Astrocyte (in vitro differentiated cells and primary cell): Measurements from ENCODE around the gene ZNF407. TPM values are rescaled to one million over a fixed set of nuclear protein-coding genes. Genes with fewer than 3 reads are reported as not detected.
A peak's percentile ranks its signal among the peaks of the same experiment; 100 is the strongest.

Experiments used
- DNase-seq: peaks from one replicate; pipeline ENCODE4 v3.0.0-alpha.2; 2010; ENCODE audit warnings: low read depth
- FAIRE-seq: peaks from 2 replicates; lab custom pipeline; 2011; peaks lifted over from hg19 to GRCh38; lab: Jason Lieb, UNC
- H2AFZ ChIP-seq: 2 replicates; pipeline ENCODE4 v1.6.0; 2012; ENCODE audit warnings: low read depth, low read length, inconsistent platforms
- H3K27ac ChIP-seq: 2 replicates; pipeline ENCODE4 v1.5.1; 2011; ENCODE audit warnings: low read depth, low read length, inconsistent platforms
- H3K27me3 ChIP-seq: 2 replicates; pipeline ENCODE4 v1.6.0; 2011; ENCODE audit warnings: low read length, inconsistent platforms; ENCODE audit not compliant: insufficient read depth
- H3K36me3 ChIP-seq: 2 replicates; pipeline ENCODE4 v1.5.1; 2011; ENCODE audit warnings: low read length, inconsistent platforms; ENCODE audit not compliant: insufficient read depth
- H3K4me1 ChIP-seq: 2 replicates; pipeline ENCODE4 v1.5.1; 2011; ENCODE audit warnings: low read length, inconsistent platforms; ENCODE audit not compliant: insufficient read depth
- H3K4me2 ChIP-seq: 2 replicates; pipeline ENCODE4 v1.6.0; 2012; ENCODE audit warnings: low read length, inconsistent platforms
- H3K4me3 ChIP-seq: 2 replicates; pipeline ENCODE4 v1.5.1; 2011; ENCODE audit warnings: low read depth, mild to moderate bottlenecking, low read length, inconsistent platforms; ENCODE audit not compliant: insufficient read depth
- H3K79me2 ChIP-seq: 2 replicates; pipeline ENCODE4 v1.6.0; 2012; ENCODE audit warnings: mild to moderate bottlenecking, low read length, inconsistent platforms; ENCODE audit not compliant: insufficient read depth
- H3K9ac ChIP-seq: 2 replicates; pipeline ENCODE4 v1.6.0; 2012; ENCODE audit warnings: mild to moderate bottlenecking, low read length, inconsistent platforms
- H3K9me3 ChIP-seq: 2 replicates; pipeline ENCODE4 v1.5.1; 2012; ENCODE audit warnings: low read depth, mild to moderate bottlenecking, low read length, inconsistent platforms; ENCODE audit not compliant: insufficient read depth
- H4K20me1 ChIP-seq: 2 replicates; pipeline ENCODE4 v1.6.0; 2012; ENCODE audit warnings: low read length, inconsistent platforms; ENCODE audit not compliant: insufficient read depth
- H3K27ac Mint-ChIP-seq: one replicate; pipeline ENCODE4 v1.8.0; 2021; ENCODE audit warnings: mild to moderate bottlenecking, mixed read lengths; ENCODE audit not compliant: unreplicated experiment
- H3K27me3 Mint-ChIP-seq: one replicate; pipeline ENCODE4 v1.8.0; 2021; ENCODE audit warnings: low read depth, mixed read lengths; ENCODE audit not compliant: unreplicated experiment
- H3K36me3 Mint-ChIP-seq: one replicate; pipeline ENCODE4 v1.8.0; 2021; ENCODE audit warnings: low read depth, mixed read lengths; ENCODE audit not compliant: unreplicated experiment
- H3K4me1 Mint-ChIP-seq: one replicate; pipeline ENCODE4 v1.8.0; 2021; ENCODE audit warnings: low read depth, mixed read lengths; ENCODE audit not compliant: unreplicated experiment
- H3K4me3 Mint-ChIP-seq: one replicate; pipeline ENCODE4 v1.8.0; 2021; ENCODE audit warnings: mild to moderate bottlenecking, moderate library complexity, mixed read lengths; ENCODE audit not compliant: unreplicated experiment
- H3K9me3 Mint-ChIP-seq: one replicate; pipeline ENCODE4 v1.8.0; 2021; ENCODE audit warnings: mild to moderate bottlenecking, mixed read lengths; ENCODE audit not compliant: unreplicated experiment
- CTCF ChIP-seq: IDR thresholded peaks from 2 replicates; pipeline ENCODE4 v1.5.1; 2011; ENCODE audit warnings: low read depth, mild to moderate bottlenecking, inconsistent platforms, low read length, moderate library complexity; ENCODE audit not compliant: insufficient read depth
- EZH2 ChIP-seq: IDR thresholded peaks from 2 replicates; pipeline ENCODE4 v1.6.1; 2012; ENCODE audit warnings: mild to moderate bottlenecking, low read length, inconsistent platforms; ENCODE audit not compliant: insufficient read depth
- total RNA-seq: library from RNA; stranded (reverse); gene quantifications from 2 replicates; pipeline ENCODE4 v1.2.1, GENCODE V29; 2021

Gene ZNF407
- total RNA-seq, 1 donor from 2014 or later = 13.8 TPM

DNA sequence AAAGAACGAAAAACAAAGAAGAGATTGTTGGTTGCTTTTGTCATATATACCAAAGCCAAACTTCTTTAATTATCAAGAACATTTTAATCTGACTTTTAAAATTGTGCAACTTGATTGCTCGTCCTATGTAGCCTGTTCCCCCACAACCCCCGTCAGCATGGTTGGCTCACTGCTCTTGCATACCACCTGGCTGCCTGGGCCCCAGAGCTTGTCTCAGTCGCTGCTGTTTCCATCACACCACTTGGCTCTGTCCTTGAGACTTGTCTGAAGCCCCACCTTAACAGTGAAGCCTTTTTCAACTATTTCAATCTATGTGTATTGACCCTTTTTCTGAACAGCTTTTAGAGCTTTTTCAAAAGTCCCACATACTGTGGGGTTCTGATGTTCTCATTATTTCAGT is 270.8 kb downstream of the ZNF407 start:
- no peaks in the 10 kb centered on the region for H3K27me3 Mint-ChIP-seq
- H3K9ac ChIP-seq = no peak overlapping the region
- no peak overlapping the region for H3K27ac ChIP-seq
- no peaks in the 10 kb centered on the region for H3K27me3 ChIP-seq
- DNase-seq (no peak), FAIRE-seq (no peak)
- H3K4me3 ChIP-seq = no peak overlapping the region
- H3K36me3 ChIP-seq = no peaks in the 10 kb centered on the region
- H3K4me2 ChIP-seq = no peak overlapping the region
- peaks cover 9% of the 10 kb centered on the region for H3K4me1 ChIP-seq
- peaks cover 15% of the 10 kb centered on the region for H3K4me1 Mint-ChIP-seq
- H3K9me3 Mint-ChIP-seq = no peaks in the 10 kb centered on the region
- H2AFZ ChIP-seq = no peak overlapping the region
- H3K36me3 Mint-ChIP-seq = no peaks in the 10 kb centered on the region
- no peaks in the 10 kb centered on the region for H3K9me3 ChIP-seq
- no peak overlapping the region for H3K4me3 Mint-ChIP-seq
- H3K79me2 ChIP-seq = no peaks in the 10 kb centered on the region
- H4K20me1 ChIP-seq = no peaks in the 10 kb centered on the region
- H3K27ac Mint-ChIP-seq = no peak overlapping the region
- TF ChIP-seq EZH2 (no peak), CTCF (no peak)

DNA sequence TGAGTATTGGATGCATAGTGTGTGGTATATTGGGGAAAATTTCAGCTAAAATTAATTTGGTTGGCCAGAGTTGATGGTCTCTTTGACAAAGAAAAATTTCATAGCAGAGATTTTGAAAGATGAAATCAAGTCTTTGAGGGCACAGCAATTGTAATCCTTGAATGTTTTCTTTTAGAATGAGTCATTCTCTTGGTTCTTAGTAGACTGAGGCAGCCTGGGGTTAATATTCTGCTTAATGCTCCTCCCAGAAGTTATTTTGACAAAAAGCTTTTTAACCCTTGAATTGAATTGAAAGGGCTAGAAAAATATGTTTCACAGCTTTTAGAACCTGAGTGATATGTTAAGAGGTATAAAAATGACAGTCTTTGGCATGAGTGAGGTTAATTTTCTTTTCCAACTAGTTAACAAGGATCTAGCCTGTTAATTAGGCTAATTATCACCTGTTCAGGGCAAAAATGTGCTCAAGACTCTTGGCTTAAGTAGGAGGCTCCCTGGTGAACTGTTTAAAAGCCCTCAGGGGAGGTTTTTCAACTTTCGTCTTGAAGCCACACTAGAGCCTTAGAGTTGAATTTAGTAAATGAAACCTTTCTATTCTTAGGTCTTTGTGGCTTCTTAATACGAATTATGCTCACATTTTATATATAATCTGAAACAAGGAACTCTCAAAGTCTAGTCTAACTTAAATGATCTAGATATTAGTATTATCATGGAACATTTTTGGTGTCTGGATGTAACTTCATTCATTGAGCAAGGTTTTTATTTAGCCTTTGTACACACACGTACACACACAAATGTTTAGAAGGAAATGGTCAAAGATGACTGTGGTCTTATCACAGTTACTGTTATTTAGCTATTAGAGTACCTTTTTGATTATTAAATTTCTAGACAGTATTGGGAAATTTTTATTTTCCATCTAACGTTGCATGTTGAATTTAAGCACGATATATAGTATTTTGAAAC is 272.5 kb downstream of the ZNF407 start:
- peak; percentile 11 for DNase-seq
- Mint-ChIP-seq H3K4me3 (no peak overlapping the region), H3K9me3 (no peaks in the 10 kb centered on the region), H3K27me3 (no peaks in the 10 kb centered on the region), H3K4me1 (peaks cover 15% of the 10 kb centered on the region), H3K27ac (no peak overlapping the region), H3K36me3 (no peaks in the 10 kb centered on the region)
- Histone ChIP-seq H4K20me1 (no peaks in the 10 kb centered on the region), H3K4me1 (peaks cover 9% of the 10 kb centered on the region), H3K4me3 (no peak overlapping the region), H3K9me3 (no peaks in the 10 kb centered on the region), H3K79me2 (no peaks in the 10 kb centered on the region), H3K4me2 (peak overlapping the region; percentile 39), H3K27me3 (no peaks in the 10 kb centered on the region), H2AFZ (no peak overlapping the region), H3K9ac (no peak overlapping the region), H3K27ac (no peak overlapping the region), H3K36me3 (no peaks in the 10 kb centered on the region)
- FAIRE-seq = no peak
- TF ChIP-seq CTCF (no peak), EZH2 (no peak)

DNA sequence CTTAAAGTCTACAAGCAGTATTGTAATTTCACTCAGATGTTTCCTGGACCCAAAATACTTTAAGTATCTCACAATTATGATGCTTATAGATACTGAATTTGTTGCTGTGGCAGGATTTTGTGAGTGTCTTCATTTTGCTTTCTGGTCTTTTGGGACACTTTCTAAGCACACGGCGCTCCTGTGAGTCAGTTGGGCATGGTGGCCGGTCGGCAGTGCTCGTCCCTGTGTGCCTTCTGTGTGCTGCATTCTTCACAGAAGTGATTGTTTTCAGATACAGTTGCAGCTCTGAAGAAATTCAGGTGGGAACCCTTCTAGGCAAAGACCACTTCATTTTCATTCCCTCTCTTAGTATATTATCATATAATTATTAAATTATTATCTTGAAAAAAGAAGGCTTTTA is 273.3 kb downstream of the ZNF407 start:
- Histone ChIP-seq H2AFZ (no peak overlapping the region), H3K4me3 (no peak overlapping the region), H3K36me3 (no peaks in the 10 kb centered on the region), H4K20me1 (no peaks in the 10 kb centered on the region), H3K27ac (no peak overlapping the region), H3K79me2 (no peaks in the 10 kb centered on the region), H3K27me3 (no peaks in the 10 kb centered on the region), H3K9ac (no peak overlapping the region), H3K9me3 (no peaks in the 10 kb centered on the region), H3K4me2 (no peak overlapping the region), H3K4me1 (peaks cover 9% of the 10 kb centered on the region)
- Mint-ChIP-seq H3K9me3 (no peaks in the 10 kb centered on the region), H3K36me3 (no peaks in the 10 kb centered on the region), H3K27me3 (no peaks in the 10 kb centered on the region), H3K4me1 (peaks cover 15% of the 10 kb centered on the region), H3K27ac (no peak overlapping the region), H3K4me3 (no peak overlapping the region)
- TF ChIP-seq EZH2 (no peak), CTCF (no peak)
- DNase-seq (no peak), FAIRE-seq (no peak)
